ENCODE measurements around the gene SPI1.

SPI1 gene

GRCh38 chr11:47358731-47359051, 19.7 kb downstream of the SPI1 start:
- no peak for DNase-seq (ENCODE audit: low read depth in 2 of 2)

- no peak for DNase-seq (ENCODE audit: low read depth in 2 of 2)
Observed at GRCh38 chr11:47357985-47358730, 20.2 kb downstream of the SPI1 start.

DNA sequence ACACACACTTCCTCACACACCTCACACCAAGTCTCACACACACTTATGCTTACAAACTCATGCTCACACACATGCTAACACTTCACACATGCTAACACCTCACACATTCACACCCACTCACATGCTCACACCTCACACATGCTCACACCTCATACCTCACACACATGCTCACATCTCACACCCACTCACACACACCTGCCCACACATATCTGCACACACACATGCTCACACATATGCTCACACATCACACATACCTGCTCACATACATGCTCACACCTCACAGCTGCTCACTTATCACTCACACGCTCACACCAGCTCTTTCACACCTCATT, 21.4 kb downstream of the SPI1 start:
- no peak for DNase-seq (ENCODE audit: low read depth in 2 of 2)

- no peak for DNase-seq (ENCODE audit: low read depth in 2 of 2)
Observed at GRCh38 chr11:47356129-47356997, 22.0 kb downstream of the SPI1 start.

DNA sequence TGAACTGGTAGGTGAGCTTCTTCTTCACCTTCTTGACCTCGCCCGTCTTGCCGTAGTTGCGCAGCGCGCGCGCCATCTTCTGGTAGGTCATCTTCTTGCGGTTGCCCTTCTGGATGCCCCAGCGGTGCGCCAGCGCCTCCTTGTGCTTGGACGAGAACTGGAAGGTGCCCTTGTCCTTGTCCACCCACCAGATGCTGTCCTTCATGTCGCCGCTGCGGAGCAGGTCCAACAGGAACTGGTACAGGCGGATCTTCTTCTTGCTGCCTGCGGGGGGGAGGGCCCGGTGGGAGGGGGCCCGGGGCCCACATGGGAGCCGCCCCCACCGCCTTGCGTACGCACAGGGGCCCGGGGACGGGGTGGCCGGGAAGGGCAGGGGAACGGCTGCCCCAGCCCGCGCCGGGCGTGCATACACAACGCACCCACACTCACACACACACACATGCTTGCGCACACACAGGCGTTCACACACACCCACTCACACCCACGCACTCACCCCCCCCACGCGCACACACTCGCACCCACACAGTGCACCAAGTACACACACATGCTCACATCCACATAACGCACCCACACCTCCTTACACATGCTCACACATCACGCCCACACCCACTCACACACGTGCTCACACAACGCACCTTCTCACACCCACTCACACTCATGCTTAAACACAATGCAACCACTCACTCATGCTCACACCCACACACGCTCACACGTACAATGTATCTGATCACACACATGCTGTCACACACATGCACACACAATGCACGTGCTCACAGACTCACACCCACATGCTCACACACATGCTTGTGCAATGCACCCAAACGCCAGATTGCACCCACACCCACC, 22.8 kb downstream of the SPI1 start:
- DNase-seq (ENCODE audit: low read depth in 2 of 2) = peak; percentile 63 to 65

- DNase-seq (ENCODE audit: low read depth in 2 of 2) = no peak
Observed at GRCh38 chr11:47354913-47355282, 23.4 kb downstream of the SPI1 start.

DNA sequence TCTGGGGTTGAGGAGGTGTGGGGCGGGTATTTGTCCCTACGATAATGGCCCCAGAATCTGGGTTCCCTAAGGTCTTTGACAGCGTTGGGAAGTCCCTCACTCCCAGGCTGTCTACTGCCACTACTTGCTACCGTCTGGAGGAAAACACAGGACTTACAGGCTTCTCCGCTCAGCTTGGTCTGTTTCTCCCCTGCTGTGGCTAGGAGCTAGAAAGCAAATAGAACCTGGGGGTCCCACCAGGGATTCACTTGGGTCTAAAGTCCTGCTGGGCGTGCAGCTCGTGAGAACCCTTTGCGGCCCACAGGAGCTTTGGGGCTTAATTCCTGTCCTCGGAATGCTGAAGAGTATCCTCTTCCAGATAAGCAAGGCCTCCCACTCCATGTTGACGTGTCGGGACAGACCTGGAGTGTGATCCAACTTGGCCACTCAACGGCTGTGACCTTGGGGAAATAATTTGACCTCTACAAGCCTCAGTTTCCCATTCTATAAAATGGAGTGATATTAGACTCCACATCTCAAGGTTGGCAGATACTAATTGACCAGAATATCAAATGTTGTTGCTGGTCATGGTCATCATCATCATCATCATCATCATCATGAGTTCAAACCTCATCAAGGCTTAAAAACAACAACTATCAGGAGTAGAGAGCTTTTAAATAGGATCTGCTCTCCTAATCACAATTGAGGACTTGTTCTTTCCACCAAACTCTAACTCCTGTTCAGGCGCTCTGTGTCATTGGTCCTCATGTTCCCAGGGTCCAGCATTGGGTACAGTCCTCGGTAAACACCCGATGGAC, 24.2 kb downstream of the SPI1 start:
- no peak for DNase-seq (ENCODE audit: low read depth in 2 of 2)

DNA sequence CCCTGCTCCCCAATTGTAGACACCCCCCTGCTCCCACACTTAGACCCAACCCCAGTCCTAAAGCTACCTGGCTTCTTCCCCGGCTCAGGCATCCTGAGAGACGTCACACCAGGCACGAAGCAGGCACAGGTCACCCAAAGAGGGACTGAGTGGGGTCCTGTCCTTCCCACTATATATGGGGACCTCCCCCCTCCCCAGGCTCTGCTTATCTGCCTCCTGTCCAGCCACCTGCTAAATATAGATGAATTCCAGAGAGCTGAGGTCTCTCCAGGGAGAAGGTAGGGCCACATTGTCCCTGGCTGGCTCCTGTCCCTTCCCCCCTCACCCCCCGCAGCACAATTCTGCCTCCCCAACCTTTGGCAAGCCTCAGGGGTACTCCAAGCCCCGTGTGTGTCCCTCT, 25.8 kb downstream of the SPI1 start, which contains the start of gene MYBPC3:
Gene MYBPC3 (minus strand): TSS at position 147 of the 400 bp plus-strand sequence. CDS start 55 bp downstream, at position 92.
- no peak for DNase-seq (ENCODE audit: low read depth in 2 of 2)

- DNase-seq (ENCODE audit: low read depth in 2 of 2) = no peak
Observed at GRCh38 chr11:47351156-47352126, 26.9 kb downstream of the SPI1 start.

GRCh38 chr11:47350315-47350714, 28.0 kb downstream of the SPI1 start:
- no peak for DNase-seq (ENCODE audit: low read depth in 2 of 2)

- no peak for DNase-seq (ENCODE audit: low read depth in 2 of 2)
Observed at GRCh38 chr11:47349521-47350095, 28.7 kb downstream of the SPI1 start.

- no peak for DNase-seq (ENCODE audit: low read depth in 2 of 2)
Observed at GRCh38 chr11:47348859-47349258, 29.5 kb downstream of the SPI1 start.

DNA sequence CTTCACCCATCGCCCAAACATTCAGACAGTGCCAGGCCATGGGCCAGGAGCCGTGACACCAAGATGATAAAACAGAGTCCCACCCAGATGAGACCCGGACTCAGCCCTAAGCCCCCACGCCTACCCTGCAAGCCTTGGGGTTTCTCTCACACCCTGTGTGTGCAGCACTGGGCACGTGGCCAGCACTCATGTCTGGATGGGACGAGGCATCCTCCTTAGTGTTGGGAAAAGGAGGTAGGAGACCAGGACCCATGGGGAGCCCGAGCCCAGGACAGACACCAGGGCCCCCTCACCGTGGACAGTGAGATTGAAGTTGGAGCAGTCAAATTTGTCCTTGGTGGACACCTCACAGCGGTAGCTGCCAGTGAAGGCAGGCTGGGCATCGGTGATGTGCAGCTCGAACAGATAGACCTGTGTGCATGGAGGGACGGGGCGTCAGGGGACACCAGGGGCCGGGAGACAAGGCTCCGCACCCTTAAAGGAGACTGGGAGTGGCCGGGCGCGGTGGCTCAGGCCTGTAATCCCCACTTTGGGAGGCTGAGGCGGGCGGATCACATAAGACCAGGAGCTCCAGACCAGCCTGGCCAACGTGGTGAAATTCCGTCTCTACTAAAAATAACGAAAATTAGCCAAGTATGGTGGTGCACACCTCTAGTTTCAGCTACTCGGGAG, 30.1 kb downstream of the SPI1 start:
- no peak for DNase-seq (ENCODE audit: low read depth in 2 of 2)

DNA sequence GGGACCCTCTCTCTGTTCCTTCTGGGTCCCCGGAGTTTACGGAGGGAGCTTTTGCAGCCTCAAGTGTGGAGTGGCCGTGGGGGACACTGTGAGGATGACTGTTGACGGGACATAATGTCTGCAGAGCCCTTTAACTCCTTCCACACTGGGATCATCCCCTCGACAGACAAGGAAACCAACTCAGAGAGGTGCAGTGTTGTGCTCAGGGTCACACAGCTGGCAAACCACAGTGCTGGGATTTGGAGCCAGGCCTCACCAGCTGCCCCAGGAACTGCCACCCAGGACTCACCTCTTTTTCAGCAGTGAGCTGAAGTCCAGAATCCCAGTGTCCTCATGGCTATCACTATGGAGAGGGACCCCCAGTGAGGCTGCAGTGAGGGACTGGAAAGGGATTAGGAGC, 31.2 kb downstream of the SPI1 start:
- DNase-seq (ENCODE audit: low read depth in 2 of 2) = no peak

DNA sequence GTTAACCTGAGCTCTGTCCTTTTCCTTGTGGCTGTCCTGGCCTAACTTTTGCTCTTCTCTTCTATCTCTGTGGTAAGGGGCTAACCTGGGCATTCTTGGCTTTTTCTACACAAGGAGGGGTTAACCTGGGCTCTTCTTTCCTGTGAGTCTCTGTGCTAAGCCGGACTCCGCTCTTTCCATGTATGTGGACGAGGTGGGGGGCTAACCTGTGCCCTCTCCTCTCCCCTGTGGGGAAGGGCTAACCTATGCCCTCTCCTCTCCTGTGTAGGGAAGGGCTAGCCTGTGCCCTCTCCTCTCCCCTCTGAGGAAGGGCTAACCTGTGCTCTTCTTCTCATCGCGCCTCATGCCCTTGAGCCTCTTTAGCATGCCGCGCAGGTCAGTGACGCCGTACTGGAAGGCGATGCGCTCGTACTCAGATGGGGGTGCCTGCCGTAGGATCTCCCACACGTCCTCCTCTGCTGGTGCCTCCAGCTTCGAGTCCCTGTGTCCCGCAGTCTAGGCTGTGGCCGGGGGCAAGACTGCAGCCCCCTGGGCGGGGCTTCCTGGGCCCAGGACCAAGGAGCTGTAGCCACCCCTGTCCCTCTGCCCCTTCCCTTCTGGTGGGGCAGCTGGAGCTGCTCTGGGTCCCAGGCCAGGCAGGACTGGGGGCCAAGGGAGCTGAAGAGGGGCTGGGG, 32.3 kb downstream of the SPI1 start:
- no peak for DNase-seq (ENCODE audit: low read depth in 2 of 2)

DNA sequence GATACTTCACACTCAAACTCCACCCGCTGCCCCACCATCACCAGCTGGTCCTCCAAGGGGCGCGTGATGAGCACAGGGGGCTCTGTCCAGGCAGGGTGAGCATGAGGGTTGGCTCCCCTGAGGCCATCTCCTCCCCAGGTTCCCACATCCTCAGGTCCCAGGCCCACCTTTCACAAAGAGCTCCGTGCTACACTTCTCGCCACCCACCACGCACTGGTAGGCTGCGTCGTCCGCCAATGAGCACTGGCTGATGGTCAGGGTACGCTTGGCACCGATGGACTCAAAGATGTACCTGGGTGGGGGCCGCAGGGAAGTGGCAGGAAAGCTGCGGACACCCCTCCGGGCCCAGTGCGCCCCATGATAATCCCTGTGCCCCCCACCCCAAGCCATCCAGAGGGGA, 35.5 kb downstream of the SPI1 start:
- DNase-seq (ENCODE audit: low read depth in 2 of 2) = no peak

DNA sequence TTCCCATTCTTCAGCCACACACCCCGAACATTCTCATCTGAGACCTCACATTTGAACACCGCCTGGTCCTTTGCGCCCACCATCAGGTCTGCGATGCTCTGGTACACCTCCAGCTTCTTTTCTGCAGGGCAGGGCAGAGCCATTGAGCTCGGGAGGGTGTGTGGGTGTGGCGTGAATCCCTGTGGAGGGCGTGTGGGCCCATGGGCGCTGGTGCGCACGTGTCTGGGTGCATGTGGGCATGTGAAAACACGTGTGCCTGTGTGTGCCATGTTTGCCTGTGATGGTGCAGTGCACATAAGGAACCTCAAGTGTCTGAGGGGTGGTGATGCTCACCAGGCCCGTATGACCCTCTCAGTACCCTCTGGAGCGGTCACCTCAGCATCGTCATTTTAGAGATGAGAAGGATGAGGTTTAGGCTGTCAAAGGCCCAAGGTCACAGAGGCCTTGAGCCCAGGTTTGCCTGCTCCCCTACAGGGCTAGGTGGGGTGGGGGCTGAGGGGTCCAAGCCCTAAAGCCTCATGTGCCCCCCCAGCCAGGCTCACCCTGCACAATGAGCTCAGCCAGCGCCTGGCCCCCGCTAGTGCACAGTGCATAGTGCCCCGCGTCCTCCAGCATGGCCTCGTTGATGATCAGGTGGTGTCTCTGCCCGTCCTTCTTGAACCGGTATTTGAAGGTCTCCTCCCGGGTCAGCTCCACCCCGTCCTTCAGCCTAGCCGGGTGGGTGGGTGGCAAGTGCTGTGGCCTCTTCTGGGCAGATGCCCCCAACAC, 36.1 kb downstream of the SPI1 start:
- DNase-seq (ENCODE audit: low read depth in 2 of 2) = no peak

Data from fibroblast of skin of left quadriceps (primary cell).